HCT116 (cell line): ENCODE results near the gene IL17RD. TPM values are rescaled to one million over a fixed set of nuclear protein-coding genes. Genes with fewer than 3 reads are reported as not detected.

ENCODE experiments used
- ATAC-seq: fragments of 200-7000 bp; cut with Tn5 transposase; 2 replicates; pipeline ENCODE4 v1.9.1; 2020; ENCODE audit warnings: mild to moderate bottlenecking, moderate library complexity
- BruUV-seq: library from RNA; stranded (reverse); fragments of 400-500 nt; replicated peaks from 2 replicates; lab custom pipeline; 2021; lab: Mats Ljungman, UMichigan
- CTCF ChIA-PET: fragments of 300-600 bp; sonication (Branson Sonifier 250); formaldehyde crosslinking; loops from one replicate; lab custom pipeline; 2021; ENCODE audit warnings: antibody characterized with exemption; lab: Charles Lee
- POLR2A ChIA-PET: fragments of 300-600, 350-600 bp; sonication (Branson Sonifier 250); formaldehyde crosslinking; loops from one replicate; lab custom pipeline; 2021; ENCODE audit warnings: antibody characterized with exemption; lab: Charles Lee
- RAD21 ChIA-PET, 2 experiments: fragments of 300-600 bp; sonication (Branson Sonifier 250); formaldehyde crosslinking; loops; one replicate each; lab custom pipeline; 2023; ENCODE audit warnings: low total read pairs in 2 of 2; ENCODE audit not compliant: uncharacterized antibody in 2 of 2, unreplicated experiment in 2 of 2, low non-redundant PET in 1 of 2; lab: Charles Lee
- DNase-seq: peaks from one replicate; pipeline ENCODE4 v3.0.0-alpha.2; 2010; ENCODE audit warnings: low read depth, low spot score
- H2AFZ ChIP-seq: fragments of 200-600 bp; shearing (Covaris generic), sonication (generic); 2 replicates; pipeline ENCODE4 v1.6.1; 2017; ENCODE audit warnings: low read depth, mixed run types, mixed read lengths, antibody characterized with exemption, low read length; ENCODE audit not compliant: poor library complexity, severe bottlenecking
- H3K27ac ChIP-seq: 2 replicates; pipeline ENCODE4 v1.5.1; 2012; ENCODE audit warnings: low read depth, low read length
- H3K27me3 ChIP-seq: fragments of 200-600 bp; sonication (generic); 2 replicates; pipeline ENCODE4 v1.6.1; 2016; ENCODE audit warnings: mixed run types, low read length, mixed read lengths; ENCODE audit not compliant: insufficient read depth
- H3K36me3 ChIP-seq, 2 experiments: fragments of 200-500 bp in 1 of 2; fragments of 200-600 bp in 1 of 2; sonication (Bioruptor generic) in 1 of 2; sonication (generic) in 1 of 2; 2 replicates each; pipeline versions ENCODE4 v1.5.1 to v1.6.1; 2014 to 2016; ENCODE audit warnings: low read length in 2 of 2, inconsistent platforms in 1 of 2, mixed read lengths in 1 of 2, mixed run types in 1 of 2; ENCODE audit not compliant: insufficient read depth in 2 of 2, control insufficient read depth in 1 of 2
- H3K4me1 ChIP-seq, 2 experiments: fragments of 200-600 bp in 1 of 2; sonication (generic) in 1 of 2; 2 replicates each; pipeline versions ENCODE4 v1.5.1 to v1.6.1; 2012 to 2017; ENCODE audit warnings: low read length in 2 of 2, inconsistent platforms in 1 of 2, mild to moderate bottlenecking in 1 of 2, mixed read lengths in 1 of 2, mixed run types in 1 of 2, moderate library complexity in 1 of 2; ENCODE audit not compliant: insufficient read depth in 2 of 2, control insufficient read depth in 1 of 2
- H3K4me2 ChIP-seq: fragments of 200-600 bp; sonication (generic); 2 replicates; pipeline ENCODE4 v1.6.1; 2017; ENCODE audit warnings: mixed run types, low read length, mixed read lengths
- H3K4me3 ChIP-seq, 2 experiments: fragments of 200-600 bp in 1 of 2; sonication (generic) in 1 of 2; replicated peaks in 1 of 2; 2 replicates each; pipeline ENCODE4 v1.5.1; 2011 to 2016; ENCODE audit warnings: low read length in 2 of 2, control low read depth in 1 of 2, low read depth in 1 of 2, mild to moderate bottlenecking in 1 of 2, mixed read lengths in 1 of 2, mixed run types in 1 of 2
- H3K79me2 ChIP-seq: fragments of 200-600 bp; sonication (generic); 2 replicates; pipeline ENCODE4 v1.6.1; 2017; ENCODE audit warnings: mild to moderate bottlenecking, mixed run types, low read length, moderate library complexity, mixed read lengths; ENCODE audit not compliant: insufficient read depth
- H3K9ac ChIP-seq: fragments of 200-600 bp; sonication (generic); 2 replicates; pipeline ENCODE4 v1.6.1; 2016; ENCODE audit warnings: low read length, mixed read lengths
- H3K9me2 ChIP-seq: fragments of 200-600 bp; sonication (generic), shearing (Covaris generic); 2 replicates; pipeline ENCODE4 v1.6.1; 2017; ENCODE audit warnings: mixed run types, mild to moderate bottlenecking, moderate library complexity; ENCODE audit not compliant: insufficient read depth
- H3K9me3 ChIP-seq, 2 experiments: fragments of 200-500 bp in 1 of 2; fragments of 200-600 bp in 1 of 2; sonication (Bioruptor generic) in 1 of 2; sonication (generic) in 1 of 2; 2 replicates each; pipeline ENCODE4 v1.6.1; 2014 to 2017; ENCODE audit warnings: low read length in 2 of 2, mixed read lengths in 2 of 2, inconsistent platforms in 1 of 2, low read depth in 1 of 2, mild to moderate bottlenecking in 1 of 2, mixed run types in 1 of 2, moderate library complexity in 1 of 2; ENCODE audit not compliant: control insufficient read depth in 1 of 2, insufficient read depth in 1 of 2
- H4K20me1 ChIP-seq: fragments of 200-600 bp; sonication (generic), shearing (Covaris generic); 2 replicates; pipeline ENCODE4 v1.6.1; 2017; ENCODE audit warnings: mixed run types, mild to moderate bottlenecking, moderate library complexity; ENCODE audit not compliant: insufficient read depth
- CTCF ChIP-seq, 3 experiments: fragments of 200-600 bp in 1 of 3; sonication (generic) in 1 of 3; IDR thresholded peaks in 2 of 3; conservative IDR thresholded peaks in 1 of 3; 2 replicates each; pipeline ENCODE4 v1.5.1; 2012 to 2017; ENCODE audit warnings: low read depth in 2 of 3, low read length in 2 of 3, antibody characterized with exemption in 1 of 3, borderline replicate concordance in 1 of 3, control low read depth in 1 of 3, mild to moderate bottlenecking in 1 of 3, mixed read lengths in 1 of 3, mixed run types in 1 of 3, moderate library complexity in 1 of 3; ENCODE audit not compliant: insufficient read depth in 1 of 3
- EGR1 ChIP-seq: IDR thresholded peaks from 2 replicates; pipeline ENCODE4 v1.6.1; 2012; ENCODE audit warnings: low read depth
- FOSL1 ChIP-seq: IDR thresholded peaks from 2 replicates; pipeline ENCODE4 v1.6.1; 2012; ENCODE audit warnings: low read depth
- POLR2A ChIP-seq: IDR thresholded peaks from 2 replicates; pipeline ENCODE4 v1.7.0; 2011; ENCODE audit warnings: borderline replicate concordance; ENCODE audit not compliant: insufficient read depth, insufficient read length; ENCODE audit errors: extremely low read depth
- RAD21 ChIP-seq: IDR thresholded peaks from 2 replicates; pipeline ENCODE4 v1.6.1; 2012; ENCODE audit warnings: low read depth, mild to moderate bottlenecking
- SIN3A ChIP-seq: IDR thresholded peaks from 2 replicates; pipeline ENCODE4 v1.6.1; 2012; ENCODE audit warnings: low read depth
- SRF ChIP-seq: IDR thresholded peaks from 2 replicates; pipeline ENCODE4 v1.6.1; 2012; ENCODE audit warnings: low read depth
- TCF7L2 ChIP-seq: IDR thresholded peaks from 2 replicates; pipeline ENCODE4 v1.7.0; 2011; ENCODE audit warnings: borderline replicate concordance, inconsistent platforms; ENCODE audit not compliant: insufficient read depth, insufficient read length; ENCODE audit errors: extremely low read depth
- YY1 ChIP-seq: IDR thresholded peaks from 2 replicates; pipeline ENCODE4 v1.6.1; 2011; ENCODE audit warnings: low read length, low read depth, moderate library complexity, mild to moderate bottlenecking; ENCODE audit not compliant: insufficient replicate concordance; ENCODE audit errors: extremely low read depth
- ZNF274 ChIP-seq: fragments of 200-500 bp; sonication (Bioruptor generic); IDR thresholded peaks from 2 replicates; pipeline ENCODE4 v1.6.1; 2014; ENCODE audit warnings: mild to moderate bottlenecking, low read depth, low read length, inconsistent platforms
- intact Hi-C: fragments of 100-400 bp; cut with micrococcal nuclease; formaldehyde crosslinking; loops from 2 replicates; pipeline ENCODE4 v1.10.0; 2022
- total RNA-seq: library from RNA; stranded (reverse); gene quantifications from one replicate; pipeline ENCODE4 v1.2.1, GENCODE V29; 2021; ENCODE audit not compliant: unreplicated experiment

IL17RD gene
- total RNA-seq, 1 experiment from 2014 or later, result 12.3 TPM

DNA sequence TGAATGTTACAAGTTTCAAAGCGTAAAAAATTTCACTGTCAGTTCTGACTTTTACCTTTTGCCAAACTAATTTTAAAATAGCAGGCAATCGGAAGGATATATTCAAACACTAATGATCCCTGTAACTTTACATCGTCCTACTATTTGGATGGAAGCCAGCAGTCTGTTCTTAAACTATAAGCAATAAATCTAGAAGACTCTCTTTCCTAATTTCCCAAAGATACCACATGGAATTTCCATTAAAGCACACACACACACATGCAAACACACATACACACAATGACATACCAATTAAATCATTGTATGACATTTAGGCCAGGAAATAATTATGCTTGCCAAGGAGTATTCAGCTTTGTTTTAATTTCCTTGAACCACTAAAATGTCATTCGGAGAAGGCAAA is 32.0 kb downstream of the IL17RD start:
- intact Hi-C loops, result no loop called here
- CTCF ChIA-PET, result interaction anchor here (0.6 kb wide), 1 partner anchor 12 kb away, joined by 3 read pairs; no protein-coding TSS in a partner anchor
- H3K4me2 ChIP-seq, result no peak overlapping the region
- H3K9me3 ChIP-seq, result no peaks in the 10 kb centered on the region
- H2AFZ ChIP-seq, result no peak overlapping the region
- DNase-seq, result no peak
- H3K4me1 ChIP-seq, result no peaks in the 10 kb centered on the region
- H3K36me3 ChIP-seq, result no peaks in the 10 kb centered on the region
- no peak overlapping the region for H3K4me3 ChIP-seq
- H3K9me2 ChIP-seq, result no peaks in the 10 kb centered on the region; the same call in 1 of the 2 replicates
- no TSS peak for BruUV-seq
- H4K20me1 ChIP-seq, result no peaks in the 10 kb centered on the region
- TF ChIP-seq YY1 (no peak), FOSL1 (no peak), TCF7L2 (no peak), POLR2A (no peak), EGR1 (no peak), RAD21 (no peak), ZNF274 (no peak)
- RAD21 ChIA-PET, result no interaction called here
- no peaks in the 10 kb centered on the region for H3K27me3 ChIP-seq
- no peak for ATAC-seq
- no peak overlapping the region for H3K9ac ChIP-seq
- POLR2A ChIA-PET, result no interaction called here
- H3K79me2 ChIP-seq, result no peaks in the 10 kb centered on the region
- no peak overlapping the region for H3K27ac ChIP-seq

GRCh38 chr3:57132674-57133073 is 32.5 kb downstream of the IL17RD start:
- DNase-seq (no peak), ATAC-seq (no peak)
- TF ChIP-seq YY1 (no peak), SRF (no peak), SIN3A (no peak), CTCF (IDR thresholded peaks at IDR 0.05 in 2 of 3, conservative IDR thresholded peaks at IDR 0.05 in 1 of 3; ENCODE audit: borderline replicate concordance in 1 of 3, insufficient read depth in 1 of 3, low read depth in 2 of 3, low read length in 2 of 3) (peak in 2 of 3 experiments; percentile 12 to 37; a peak in 2 of 6 replicates)
- RAD21 ChIA-PET, result no interaction called here
- Histone ChIP-seq H3K9ac (no peak overlapping the region), H3K4me3 (no peak overlapping the region), H4K20me1 (no peaks in the 10 kb centered on the region), H3K36me3 (no peaks in the 10 kb centered on the region), H3K4me2 (no peak overlapping the region), H3K4me1 (no peaks in the 10 kb centered on the region), H3K27me3 (no peaks in the 10 kb centered on the region), H2AFZ (no peak overlapping the region), H3K9me3 (no peaks in the 10 kb centered on the region), H3K79me2 (no peaks in the 10 kb centered on the region), H3K9me2 (no peaks in the 10 kb centered on the region; the same call in 1 of the 2 replicates), H3K27ac (no peak overlapping the region)
- intact Hi-C loops, result no loop called here
- POLR2A ChIA-PET, result no interaction called here
- BruUV-seq, result no TSS peak
- CTCF ChIA-PET, result interaction anchor here (0.6 kb wide), 1 partner anchor 12 kb away, joined by 3 read pairs; no protein-coding TSS in a partner anchor
